ENCODE measurements around the gene CYYR1.

DNA sequence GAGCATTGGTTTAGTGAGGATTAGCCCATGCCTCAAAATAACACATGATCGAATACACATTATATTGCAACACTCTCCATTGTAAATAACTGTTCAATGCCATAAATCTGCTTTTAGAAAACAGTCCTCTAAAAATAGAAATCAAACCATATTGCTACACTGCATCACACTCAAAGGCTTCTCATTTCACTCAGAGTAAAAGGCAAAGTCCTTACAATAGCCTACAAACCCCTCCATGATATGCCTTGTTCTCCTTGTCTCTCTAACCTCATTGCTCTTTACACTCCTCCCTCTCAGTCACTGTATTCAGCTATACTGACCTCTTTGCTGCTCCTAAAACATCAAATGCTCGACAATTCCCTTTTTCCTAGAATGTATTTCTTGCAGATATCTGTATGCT lies 64.2 kb downstream of the CYYR1 start:
- TF ChIP-seq, protein P1, sequence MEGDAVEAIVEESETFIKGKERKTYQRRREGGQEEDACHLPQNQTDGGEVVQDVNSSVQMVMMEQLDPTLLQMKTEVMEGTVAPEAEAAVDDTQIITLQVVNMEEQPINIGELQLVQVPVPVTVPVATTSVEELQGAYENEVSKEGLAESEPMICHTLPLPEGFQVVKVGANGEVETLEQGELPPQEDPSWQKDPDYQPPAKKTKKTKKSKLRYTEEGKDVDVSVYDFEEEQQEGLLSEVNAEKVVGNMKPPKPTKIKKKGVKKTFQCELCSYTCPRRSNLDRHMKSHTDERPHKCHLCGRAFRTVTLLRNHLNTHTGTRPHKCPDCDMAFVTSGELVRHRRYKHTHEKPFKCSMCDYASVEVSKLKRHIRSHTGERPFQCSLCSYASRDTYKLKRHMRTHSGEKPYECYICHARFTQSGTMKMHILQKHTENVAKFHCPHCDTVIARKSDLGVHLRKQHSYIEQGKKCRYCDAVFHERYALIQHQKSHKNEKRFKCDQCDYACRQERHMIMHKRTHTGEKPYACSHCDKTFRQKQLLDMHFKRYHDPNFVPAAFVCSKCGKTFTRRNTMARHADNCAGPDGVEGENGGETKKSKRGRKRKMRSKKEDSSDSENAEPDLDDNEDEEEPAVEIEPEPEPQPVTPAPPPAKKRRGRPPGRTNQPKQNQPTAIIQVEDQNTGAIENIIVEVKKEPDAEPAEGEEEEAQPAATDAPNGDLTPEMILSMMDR (IDR thresholded peaks at IDR 0.05): no peak
- no peak for TF ChIP-seq POLR2A (IDR thresholded peaks at IDR 0.05)
- no peak for TF ChIP-seq EP300 (IDR thresholded peaks at IDR 0.05)
- TF ChIP-seq POLR2AphosphoS5 (IDR thresholded peaks at IDR 0.05): no peak
